ENCODE measurements around the gene CIB2.
A peak's percentile ranks its signal among the peaks of the same experiment; 100 is the strongest.
"Not testable (repeated sequence)": the region's sequence is repeated elsewhere in the genome, so short reads cannot be mapped to it uniquely, and the experiment has no call there.

CIB2 gene

GRCh38 chr15:78131295-78132061 is at the start of gene CIB2:
CIB2 (minus strand) TSS chr15:78131445; CDS start chr15:78131215, 230 bp downstream.
- peak; percentile 83 for DNase-seq

- no peak for DNase-seq
These were observed 48.7 kb upstream of the CIB2 start for GRCh38 chr15:78179906-78180305.

- DNase-seq = no peak
These were observed 48.1 kb upstream of the CIB2 start for GRCh38 chr15:78179286-78179840.

GRCh38 chr15:78178064-78178463 is 46.8 kb upstream of the CIB2 start:
- DNase-seq = no peak

GRCh38 chr15:78177447-78177873 is 46.2 kb upstream of the CIB2 start:
- DNase-seq = peak; percentile 43

- no peak for DNase-seq
These were observed 44.1 kb upstream of the CIB2 start for GRCh38 chr15:78175330-78175729.

GRCh38 chr15:78174401-78174800 is 43.2 kb upstream of the CIB2 start:
- no peak for DNase-seq

GRCh38 chr15:78171864-78172472 is 40.7 kb upstream of the CIB2 start:
- no peak for DNase-seq

- DNase-seq = no peak
These were observed 39.9 kb upstream of the CIB2 start for GRCh38 chr15:78170848-78171773.

- no peak for DNase-seq
These were observed 37.4 kb upstream of the CIB2 start for GRCh38 chr15:78168608-78169007.

GRCh38 chr15:78167227-78167888 is 36.1 kb upstream of the CIB2 start:
- no peak for DNase-seq

GRCh38 chr15:78164010-78164409 is 32.8 kb upstream of the CIB2 start:
- DNase-seq = no peak

- peak; percentile 59 for DNase-seq
These were observed 30.8 kb upstream of the CIB2 start for GRCh38 chr15:78162038-78162437.

GRCh38 chr15:78159395-78159794 is 28.1 kb upstream of the CIB2 start:
- no peak for DNase-seq

GRCh38 chr15:78157203-78157602 is 26.0 kb upstream of the CIB2 start:
- no peak for DNase-seq

GRCh38 chr15:78156653-78157052 is 25.4 kb upstream of the CIB2 start:
- no peak for DNase-seq

GRCh38 chr15:78155355-78155939 is 24.2 kb upstream of the CIB2 start:
- no peak for DNase-seq

GRCh38 chr15:78154955-78155354 is 23.7 kb upstream of the CIB2 start:
- DNase-seq = no peak

- DNase-seq = not testable (repeated sequence)
These were observed 19.8 kb upstream of the CIB2 start for GRCh38 chr15:78151075-78151474.

GRCh38 chr15:78149805-78150751 is 18.8 kb upstream of the CIB2 start:
- DNase-seq = no peak

Measured in activated T-cell treated with anti-CD3 and anti-CD28 coated beads, Interleukin-2, amount 50 U/mL, for 1 hour (primary cell).